ENCODE measurements around the gene CUX1. TPM values are rescaled to one million over a fixed set of nuclear protein-coding genes. Genes with fewer than 3 reads are reported as not detected.

The CUX1 gene, protein sequence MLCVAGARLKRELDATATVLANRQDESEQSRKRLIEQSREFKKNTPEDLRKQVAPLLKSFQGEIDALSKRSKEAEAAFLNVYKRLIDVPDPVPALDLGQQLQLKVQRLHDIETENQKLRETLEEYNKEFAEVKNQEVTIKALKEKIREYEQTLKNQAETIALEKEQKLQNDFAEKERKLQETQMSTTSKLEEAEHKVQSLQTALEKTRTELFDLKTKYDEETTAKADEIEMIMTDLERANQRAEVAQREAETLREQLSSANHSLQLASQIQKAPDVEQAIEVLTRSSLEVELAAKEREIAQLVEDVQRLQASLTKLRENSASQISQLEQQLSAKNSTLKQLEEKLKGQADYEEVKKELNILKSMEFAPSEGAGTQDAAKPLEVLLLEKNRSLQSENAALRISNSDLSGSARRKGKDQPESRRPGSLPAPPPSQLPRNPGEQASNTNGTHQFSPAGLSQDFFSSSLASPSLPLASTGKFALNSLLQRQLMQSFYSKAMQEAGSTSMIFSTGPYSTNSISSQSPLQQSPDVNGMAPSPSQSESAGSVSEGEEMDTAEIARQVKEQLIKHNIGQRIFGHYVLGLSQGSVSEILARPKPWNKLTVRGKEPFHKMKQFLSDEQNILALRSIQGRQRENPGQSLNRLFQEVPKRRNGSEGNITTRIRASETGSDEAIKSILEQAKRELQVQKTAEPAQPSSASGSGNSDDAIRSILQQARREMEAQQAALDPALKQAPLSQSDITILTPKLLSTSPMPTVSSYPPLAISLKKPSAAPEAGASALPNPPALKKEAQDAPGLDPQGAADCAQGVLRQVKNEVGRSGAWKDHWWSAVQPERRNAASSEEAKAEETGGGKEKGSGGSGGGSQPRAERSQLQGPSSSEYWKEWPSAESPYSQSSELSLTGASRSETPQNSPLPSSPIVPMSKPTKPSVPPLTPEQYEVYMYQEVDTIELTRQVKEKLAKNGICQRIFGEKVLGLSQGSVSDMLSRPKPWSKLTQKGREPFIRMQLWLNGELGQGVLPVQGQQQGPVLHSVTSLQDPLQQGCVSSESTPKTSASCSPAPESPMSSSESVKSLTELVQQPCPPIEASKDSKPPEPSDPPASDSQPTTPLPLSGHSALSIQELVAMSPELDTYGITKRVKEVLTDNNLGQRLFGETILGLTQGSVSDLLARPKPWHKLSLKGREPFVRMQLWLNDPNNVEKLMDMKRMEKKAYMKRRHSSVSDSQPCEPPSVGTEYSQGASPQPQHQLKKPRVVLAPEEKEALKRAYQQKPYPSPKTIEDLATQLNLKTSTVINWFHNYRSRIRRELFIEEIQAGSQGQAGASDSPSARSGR (N-terminal part only)
- 21.9 and 26.8 TPM in 2 replicates for total RNA-seq

DNA sequence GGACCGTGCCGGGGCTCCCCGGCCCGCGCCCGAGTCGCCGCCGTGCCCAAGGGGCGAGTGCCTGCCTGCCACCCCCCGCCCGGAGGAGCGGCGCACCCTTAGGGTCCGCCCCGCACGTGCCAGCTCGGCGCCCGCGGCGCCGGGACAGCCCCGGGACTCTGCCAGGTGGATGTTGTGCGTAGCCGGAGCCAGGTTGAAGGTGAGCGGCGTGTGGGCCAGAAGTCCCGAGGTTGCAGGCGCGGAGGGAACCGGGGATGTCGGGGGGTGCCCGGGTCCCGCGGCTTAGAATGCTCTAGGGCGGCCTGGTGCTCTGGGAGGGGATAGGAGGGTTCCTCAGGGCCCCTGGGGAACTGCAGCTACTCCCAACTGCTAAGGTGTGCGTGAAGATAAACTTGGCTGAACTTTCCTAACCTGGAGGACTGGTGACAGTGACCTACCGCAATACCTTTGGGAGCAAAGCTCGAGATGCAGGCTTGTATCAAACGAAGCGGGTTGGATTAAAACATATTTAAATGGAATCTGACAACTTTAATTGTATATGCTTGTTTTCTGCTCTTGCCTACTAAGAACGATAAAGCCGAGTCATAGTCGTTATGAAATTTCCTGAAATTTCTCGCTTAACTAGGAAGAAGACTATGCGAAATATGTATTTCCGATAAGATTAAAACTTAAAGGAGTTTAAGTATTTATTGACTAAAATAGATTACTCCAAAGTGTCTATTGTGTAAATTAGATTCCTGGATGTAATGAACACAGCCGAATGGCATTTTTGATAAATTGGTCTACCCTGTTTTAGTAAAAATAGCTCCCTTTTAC is at the start of gene CUX1:
Gene CUX1, plus strand, starts transcription at position 156 of the 816 bp plus-strand sequence. Its CDS starts 14 bp downstream, at position 170.

DNA sequence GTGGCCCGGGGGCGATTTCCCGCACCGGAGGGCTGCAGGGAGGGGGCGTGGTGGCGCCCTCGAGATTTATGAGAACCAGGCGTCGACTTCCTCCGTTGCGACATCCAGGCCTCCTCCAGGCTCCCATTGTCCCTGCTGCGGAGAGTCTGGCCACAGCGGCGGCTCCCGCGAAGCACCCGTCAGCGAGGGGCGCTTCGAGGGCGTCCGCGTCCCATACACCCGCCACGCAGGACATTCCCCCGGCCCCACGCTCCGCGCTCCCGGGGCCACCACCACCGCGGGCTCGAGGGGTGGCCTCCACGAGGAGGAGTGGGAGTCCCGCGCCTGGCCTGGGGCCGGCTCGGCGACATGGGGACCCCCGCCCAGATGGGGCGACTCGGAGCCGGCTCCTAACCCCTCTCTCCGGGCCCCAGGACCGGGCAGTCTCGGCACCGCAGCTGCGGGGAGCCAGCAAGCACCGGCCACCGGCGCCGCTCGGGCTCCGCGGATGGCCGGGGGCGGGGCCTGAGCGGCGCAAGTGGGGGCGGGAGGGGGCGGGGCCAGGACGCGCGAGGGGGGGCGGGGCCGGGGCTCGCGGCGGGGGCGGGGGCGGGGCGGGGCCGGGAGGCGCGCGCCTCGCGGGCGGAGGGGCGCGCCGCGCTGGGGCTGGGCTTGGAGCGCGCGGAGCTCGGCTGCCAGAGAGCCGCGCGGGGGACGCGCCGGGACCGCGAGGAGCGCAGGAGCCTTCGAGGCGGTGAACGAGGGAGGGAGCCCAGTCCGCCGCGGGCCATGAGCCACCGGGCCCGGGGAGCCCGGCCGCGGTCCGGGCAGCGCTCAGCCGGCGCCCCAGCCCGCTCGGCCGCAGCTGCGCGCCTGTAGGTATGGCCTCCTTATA is 469.0 kb downstream of the CUX1 start, which contains the start of gene SH2B2:
Gene SH2B2, plus strand, starts transcription at position 632 of the 874 bp plus-strand sequence. CDS start 13,683 bp downstream, outside the sequence.

Other genes starting within 250 kb of the CUX1 start
- gene MYL10, start 188.3 kb upstream of the CUX1 start, total RNA-seq: not detected in 2 replicates

Data from myometrial cell (primary cell).